ENCODE measurements around the gene CALR3. TPM values are rescaled to one million over a fixed set of nuclear protein-coding genes. Genes with fewer than 3 reads are reported as not detected.

Gene CALR3
- total and polyA plus RNA-seq, 2 of the 13 experiments (the other 11 are each of a cell fraction or from before 2014, with no cell fraction given) = not detected

- Histone ChIP-seq H3K36me3 (replicated peaks in 1 of 2; ENCODE audit: control insufficient read depth in 1 of 2, insufficient read depth in 2 of 2, low read length in 2 of 2) (peaks cover 3 to 23% of the 10 kb centered on the region in 2 experiments; a peak in 4 of 5 replicates), H3K27ac (ENCODE audit: extremely low read length, insufficient read depth, low read length) (no peak overlapping the region), H3K9ac (ENCODE audit: insufficient read depth, low read depth, low read length) (no peak overlapping the region), H4K20me1 (ENCODE audit: insufficient read depth, low read length) (peaks cover 10% of the 10 kb centered on the region; the same call in 1 of the 2 replicates), H3K4me2 (ENCODE audit: low read depth, low read length) (no peak overlapping the region), H3K4me1 (ENCODE audit: insufficient read depth, low read length) (peaks cover 44% of the 10 kb centered on the region), H3K4me3 (replicated peaks in 1 of 3; ENCODE audit: insufficient read depth in 1 of 3, low read depth in 2 of 3, low read length in 3 of 3) (no peak overlapping the region), H3K9me3 (ENCODE audit: low read length) (no peaks in the 10 kb centered on the region), H2AFZ (ENCODE audit: low read length) (no peak overlapping the region), H3K79me2 (ENCODE audit: insufficient read depth, low read length) (peaks cover 70% of the 10 kb centered on the region), H3K27me3 (ENCODE audit: control insufficient read depth in 1 of 2, insufficient read depth in 2 of 2, low read length in 2 of 2) (no peaks in the 10 kb centered on the region)
- CTCF ChIA-PET (ENCODE audit: low intra/inter-chr PET ratio, low total read pairs) = no interaction called here
- POLR2A ChIA-PET = no interaction called here
- FAIRE-seq (no peak), ATAC-seq (no peak), DNase-seq (ENCODE audit: low spot score) (no peak)
- WGBS (ENCODE audit: low lambda C conversion rate) = 90% methylated on average over 2 of the region's 2 CpGs
- BruUV-seq (replicated peaks) = no TSS peak
- intact Hi-C loops (cut with micrococcal nuclease; ENCODE audit: unreplicated experiment) = loop anchor here (10.0 kb wide), 1 partner anchor 51 kb away; the partner anchor contains the start of genes C19orf44 and CALR3
- in situ Hi-C loops (cut with HindIII; ENCODE audit: extremely low pct_ligation_motif_present, low pct_unique_long_range_greater_than_20kb) = no loop called here
- TF ChIP-seq ZC3H4 (CRISPR knock-in tag; IDR thresholded peaks at IDR 0.05; ENCODE audit: borderline replicate concordance) (no peak), ZNF615 (CRISPR knock-in tag; IDR thresholded peaks at IDR 0.05; ENCODE audit: borderline replicate concordance) (no peak), ZNF34 (CRISPR knock-in tag; IDR thresholded peaks at IDR 0.05; ENCODE audit: borderline replicate concordance) (no peak), ZNF839 (CRISPR knock-in tag; IDR thresholded peaks at IDR 0.05; ENCODE audit: borderline replicate concordance) (no peak), SSRP1 (CRISPR knock-in tag; IDR thresholded peaks at IDR 0.05) (no peak), YEATS2 (CRISPR knock-in tag; IDR thresholded peaks at IDR 0.05; ENCODE audit: borderline replicate concordance) (no peak), REXO4 (CRISPR knock-in tag; IDR thresholded peaks at IDR 0.05; ENCODE audit: borderline replicate concordance) (no peak), NFATC3 (CRISPR knock-in tag; IDR thresholded peaks at IDR 0.05) (no peak), ZBTB2 (CRISPR knock-in tag; IDR thresholded peaks at IDR 0.05; ENCODE audit: low read depth) (no peak), ZNF446 (CRISPR knock-in tag; IDR thresholded peaks at IDR 0.05) (no peak), KAT2B (IDR thresholded peaks at IDR 0.05; ENCODE audit: borderline replicate concordance, low read depth, low read length) (no peak)
- TF ChIP-seq, protein P1, sequence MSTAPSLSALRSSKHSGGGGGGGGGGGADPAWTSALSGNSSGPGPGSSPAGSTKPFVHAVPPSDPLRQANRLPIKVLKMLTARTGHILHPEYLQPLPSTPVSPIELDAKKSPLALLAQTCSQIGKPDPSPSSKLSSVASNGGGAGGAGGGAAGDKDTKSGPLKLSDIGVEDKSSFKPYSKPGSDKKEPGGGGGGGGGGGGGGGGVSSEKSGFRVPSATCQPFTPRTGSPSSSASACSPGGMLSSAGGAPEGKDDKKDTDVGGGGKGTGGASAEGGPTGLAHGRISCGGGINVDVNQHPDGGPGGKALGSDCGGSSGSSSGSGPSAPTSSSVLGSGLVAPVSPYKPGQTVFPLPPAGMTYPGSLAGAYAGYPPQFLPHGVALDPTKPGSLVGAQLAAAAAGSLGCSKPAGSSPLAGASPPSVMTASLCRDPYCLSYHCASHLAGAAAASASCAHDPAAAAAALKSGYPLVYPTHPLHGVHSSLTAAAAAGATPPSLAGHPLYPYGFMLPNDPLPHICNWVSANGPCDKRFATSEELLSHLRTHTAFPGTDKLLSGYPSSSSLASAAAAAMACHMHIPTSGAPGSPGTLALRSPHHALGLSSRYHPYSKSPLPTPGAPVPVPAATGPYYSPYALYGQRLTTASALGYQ (CRISPR knock-in tag; IDR thresholded peaks at IDR 0.05) = no peak
- TF ChIP-seq, protein P2, sequence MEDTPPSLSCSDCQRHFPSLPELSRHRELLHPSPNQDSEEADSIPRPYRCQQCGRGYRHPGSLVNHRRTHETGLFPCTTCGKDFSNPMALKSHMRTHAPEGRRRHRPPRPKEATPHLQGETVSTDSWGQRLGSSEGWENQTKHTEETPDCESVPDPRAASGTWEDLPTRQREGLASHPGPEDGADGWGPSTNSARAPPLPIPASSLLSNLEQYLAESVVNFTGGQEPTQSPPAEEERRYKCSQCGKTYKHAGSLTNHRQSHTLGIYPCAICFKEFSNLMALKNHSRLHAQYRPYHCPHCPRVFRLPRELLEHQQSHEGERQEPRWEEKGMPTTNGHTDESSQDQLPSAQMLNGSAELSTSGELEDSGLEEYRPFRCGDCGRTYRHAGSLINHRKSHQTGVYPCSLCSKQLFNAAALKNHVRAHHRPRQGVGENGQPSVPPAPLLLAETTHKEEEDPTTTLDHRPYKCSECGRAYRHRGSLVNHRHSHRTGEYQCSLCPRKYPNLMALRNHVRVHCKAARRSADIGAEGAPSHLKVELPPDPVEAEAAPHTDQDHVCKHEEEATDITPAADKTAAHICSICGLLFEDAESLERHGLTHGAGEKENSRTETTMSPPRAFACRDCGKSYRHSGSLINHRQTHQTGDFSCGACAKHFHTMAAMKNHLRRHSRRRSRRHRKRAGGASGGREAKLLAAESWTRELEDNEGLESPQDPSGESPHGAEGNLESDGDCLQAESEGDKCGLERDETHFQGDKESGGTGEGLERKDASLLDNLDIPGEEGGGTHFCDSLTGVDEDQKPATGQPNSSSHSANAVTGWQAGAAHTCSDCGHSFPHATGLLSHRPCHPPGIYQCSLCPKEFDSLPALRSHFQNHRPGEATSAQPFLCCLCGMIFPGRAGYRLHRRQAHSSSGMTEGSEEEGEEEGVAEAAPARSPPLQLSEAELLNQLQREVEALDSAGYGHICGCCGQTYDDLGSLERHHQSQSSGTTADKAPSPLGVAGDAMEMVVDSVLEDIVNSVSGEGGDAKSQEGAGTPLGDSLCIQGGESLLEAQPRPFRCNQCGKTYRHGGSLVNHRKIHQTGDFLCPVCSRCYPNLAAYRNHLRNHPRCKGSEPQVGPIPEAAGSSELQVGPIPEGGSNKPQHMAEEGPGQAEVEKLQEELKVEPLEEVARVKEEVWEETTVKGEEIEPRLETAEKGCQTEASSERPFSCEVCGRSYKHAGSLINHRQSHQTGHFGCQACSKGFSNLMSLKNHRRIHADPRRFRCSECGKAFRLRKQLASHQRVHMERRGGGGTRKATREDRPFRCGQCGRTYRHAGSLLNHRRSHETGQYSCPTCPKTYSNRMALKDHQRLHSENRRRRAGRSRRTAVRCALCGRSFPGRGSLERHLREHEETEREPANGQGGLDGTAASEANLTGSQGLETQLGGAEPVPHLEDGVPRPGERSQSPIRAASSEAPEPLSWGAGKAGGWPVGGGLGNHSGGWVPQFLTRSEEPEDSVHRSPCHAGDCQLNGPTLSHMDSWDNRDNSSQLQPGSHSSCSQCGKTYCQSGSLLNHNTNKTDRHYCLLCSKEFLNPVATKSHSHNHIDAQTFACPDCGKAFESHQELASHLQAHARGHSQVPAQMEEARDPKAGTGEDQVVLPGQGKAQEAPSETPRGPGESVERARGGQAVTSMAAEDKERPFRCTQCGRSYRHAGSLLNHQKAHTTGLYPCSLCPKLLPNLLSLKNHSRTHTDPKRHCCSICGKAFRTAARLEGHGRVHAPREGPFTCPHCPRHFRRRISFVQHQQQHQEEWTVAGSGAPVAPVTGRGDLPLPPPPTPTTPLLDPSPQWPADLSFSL (CRISPR knock-in tag; IDR thresholded peaks at IDR 0.05) = no peak
Observed at GRCh38 chr19:16444269-16444600, 51.7 kb downstream of the CALR3 start.
